Measurements from ENCODE around the gene ZBTB20.

Gene ZBTB20

GRCh38 chr3:114867835-114868503 lies 279.1 kb downstream of the ZBTB20 start:
- Histone ChIP-seq H2AFZ (ENCODE audit: low read length) (no peak overlapping the region), H3K9me3 (replicated peaks; ENCODE audit: insufficient read depth, low read length) (no peaks in the 10 kb centered on the region), H3F3A (ENCODE audit: insufficient read depth, low read length) (no peaks in the 10 kb centered on the region), H3K27ac (ENCODE audit: low read length) (no peak overlapping the region), H3K4me1 (ENCODE audit: low read length) (peaks cover 6% of the 10 kb centered on the region; the same call in 1 of the 2 replicates), H3K4me3 (ENCODE audit: low read length) (no peak overlapping the region), H3K9me2 (replicated peaks; ENCODE audit: insufficient read depth, low read length) (no peaks in the 10 kb centered on the region), H4K20me1 (ENCODE audit: insufficient read depth, low read length) (no peaks in the 10 kb centered on the region), H3K27me3 (replicated peaks; ENCODE audit: insufficient read depth, low read length) (no peaks in the 10 kb centered on the region), H3K4me2 (ENCODE audit: low read depth, low read length) (no peak overlapping the region), H3K79me2 (ENCODE audit: low read length) (no peaks in the 10 kb centered on the region), H3K9ac (ENCODE audit: low read length) (no peak overlapping the region), H3K36me3 (replicated peaks; ENCODE audit: insufficient read depth, low read length) (no peaks in the 10 kb centered on the region)
- no peak for DNase-seq
- TF ChIP-seq CTCF (IDR thresholded peaks at IDR 0.05; ENCODE audit: low read length), result no peak
- no peak for TF ChIP-seq EZH2 (optimal IDR thresholded peaks at IDR 0.05; ENCODE audit: low read depth, low read length)
- TF ChIP-seq EZH2phosphoT487 (IDR thresholded peaks at IDR 0.05; ENCODE audit: low read length), result no peak

GRCh38 chr3:114867359-114867758 lies 279.7 kb downstream of the ZBTB20 start:
- no peak for DNase-seq
- Histone ChIP-seq H3K4me2 (ENCODE audit: low read depth, low read length) (no peak overlapping the region), H3K27me3 (replicated peaks; ENCODE audit: insufficient read depth, low read length) (no peaks in the 10 kb centered on the region)

GRCh38 chr3:114866430-114866829 lies 280.7 kb downstream of the ZBTB20 start:
- no peaks in the 10 kb centered on the region for H3F3A ChIP-seq (ENCODE audit: insufficient read depth, low read length)
- no peak overlapping the region for H2AFZ ChIP-seq (ENCODE audit: low read length)
- no peaks in the 10 kb centered on the region for H3K27me3 ChIP-seq (replicated peaks; ENCODE audit: insufficient read depth, low read length)
- H3K36me3 ChIP-seq (replicated peaks; ENCODE audit: insufficient read depth, low read length), result no peaks in the 10 kb centered on the region
- H4K20me1 ChIP-seq (ENCODE audit: insufficient read depth, low read length), result no peaks in the 10 kb centered on the region
- DNase-seq, result no peak
- H3K4me2 ChIP-seq (ENCODE audit: low read depth, low read length), result no peak overlapping the region
- H3K79me2 ChIP-seq (ENCODE audit: low read length), result no peaks in the 10 kb centered on the region
- no peak overlapping the region for H3K9ac ChIP-seq (ENCODE audit: low read length)
- peaks cover 6% of the 10 kb centered on the region; the same call in 1 of the 2 replicates for H3K4me1 ChIP-seq (ENCODE audit: low read length)
- H3K9me3 ChIP-seq (replicated peaks; ENCODE audit: insufficient read depth, low read length), result no peaks in the 10 kb centered on the region
- no peak overlapping the region for H3K4me3 ChIP-seq (ENCODE audit: low read length)
- H3K27ac ChIP-seq (ENCODE audit: low read length), result no peak overlapping the region
- H3K9me2 ChIP-seq (replicated peaks; ENCODE audit: insufficient read depth, low read length), result no peaks in the 10 kb centered on the region
- no peak for TF ChIP-seq EZH2 (optimal IDR thresholded peaks at IDR 0.05; ENCODE audit: low read depth, low read length)
- TF ChIP-seq EZH2phosphoT487 (IDR thresholded peaks at IDR 0.05; ENCODE audit: low read length), result no peak
- no peak for TF ChIP-seq CTCF (IDR thresholded peaks at IDR 0.05; ENCODE audit: low read length)

More at GRCh38 chr3:114867359-114867758, 279.7 kb downstream of the ZBTB20 start:
- Histone ChIP-seq H3K36me3 (replicated peaks; ENCODE audit: insufficient read depth, low read length) (no peaks in the 10 kb centered on the region), H3K27ac (ENCODE audit: low read length) (no peak overlapping the region), H3K4me1 (ENCODE audit: low read length) (peaks cover 6% of the 10 kb centered on the region; the same call in 1 of the 2 replicates), H3K9me2 (replicated peaks; ENCODE audit: insufficient read depth, low read length) (no peaks in the 10 kb centered on the region), H3K9ac (ENCODE audit: low read length) (no peak overlapping the region), H3K4me3 (ENCODE audit: low read length) (no peak overlapping the region), H3K9me3 (replicated peaks; ENCODE audit: insufficient read depth, low read length) (no peaks in the 10 kb centered on the region), H3F3A (ENCODE audit: insufficient read depth, low read length) (no peaks in the 10 kb centered on the region), H3K79me2 (ENCODE audit: low read length) (no peaks in the 10 kb centered on the region), H2AFZ (ENCODE audit: low read length) (no peak overlapping the region), H4K20me1 (ENCODE audit: insufficient read depth, low read length) (no peaks in the 10 kb centered on the region)
- TF ChIP-seq EZH2 (optimal IDR thresholded peaks at IDR 0.05; ENCODE audit: low read depth, low read length) (no peak), CTCF (IDR thresholded peaks at IDR 0.05; ENCODE audit: low read length) (no peak), EZH2phosphoT487 (IDR thresholded peaks at IDR 0.05; ENCODE audit: low read length) (no peak)

Measured in MM.1S (cell line).